CD4-positive, alpha-beta T cell treated with Interleukin-1 beta for 1 hour (primary cell): ENCODE measurements around the gene ZNF879.

Source experiments
- DNase-seq, 2 donors: peaks; one replicate each; pipeline ENCODE4 v3.0.0-alpha.2; 2020 to 2022

ZNF879 gene

GRCh38 chr5:179033004-179033580 is 9.5 kb downstream of the ZNF879 start:
- no peak for DNase-seq

DNA sequence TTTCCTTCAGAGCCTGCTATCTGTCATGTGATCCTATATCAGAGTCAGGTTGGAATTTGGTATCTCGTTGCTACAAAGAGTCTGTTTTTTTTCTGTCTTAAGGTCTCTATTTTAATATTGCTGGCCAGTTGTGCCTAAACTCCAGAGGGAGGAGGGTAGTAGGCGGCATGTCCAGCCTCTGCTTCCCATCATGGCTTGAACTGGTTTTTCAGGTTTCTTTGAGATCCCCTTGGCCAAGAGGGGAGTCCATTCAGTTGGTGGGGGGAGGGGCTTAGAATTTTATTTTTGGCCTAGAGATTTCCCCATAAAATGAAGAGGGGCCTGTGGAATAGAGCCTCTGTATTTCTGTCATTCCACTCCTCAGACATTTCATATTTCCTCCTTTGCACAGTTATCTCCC is 21.2 kb downstream of the ZNF879 start:
- no peak for DNase-seq

DNA sequence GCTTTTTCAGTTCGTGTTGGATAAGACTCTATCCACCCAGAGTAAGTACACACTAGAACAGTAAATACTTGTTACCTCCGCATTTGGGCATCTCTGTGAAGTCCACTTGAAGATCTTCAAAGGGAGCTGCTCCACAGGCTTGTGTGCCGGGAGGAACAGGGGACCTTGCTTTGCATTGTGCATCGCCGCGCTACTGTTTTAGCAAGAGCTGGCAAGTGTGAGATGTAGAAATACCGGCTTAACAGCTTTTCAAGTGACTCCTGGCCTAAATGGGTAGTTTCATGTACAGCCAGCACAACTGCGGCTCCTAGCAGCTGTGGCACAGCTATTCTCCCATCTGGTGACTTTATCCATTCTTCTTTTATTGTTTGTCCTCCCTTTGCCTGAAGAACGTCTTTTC is 28.2 kb downstream of the ZNF879 start:
- no peak for DNase-seq

DNA sequence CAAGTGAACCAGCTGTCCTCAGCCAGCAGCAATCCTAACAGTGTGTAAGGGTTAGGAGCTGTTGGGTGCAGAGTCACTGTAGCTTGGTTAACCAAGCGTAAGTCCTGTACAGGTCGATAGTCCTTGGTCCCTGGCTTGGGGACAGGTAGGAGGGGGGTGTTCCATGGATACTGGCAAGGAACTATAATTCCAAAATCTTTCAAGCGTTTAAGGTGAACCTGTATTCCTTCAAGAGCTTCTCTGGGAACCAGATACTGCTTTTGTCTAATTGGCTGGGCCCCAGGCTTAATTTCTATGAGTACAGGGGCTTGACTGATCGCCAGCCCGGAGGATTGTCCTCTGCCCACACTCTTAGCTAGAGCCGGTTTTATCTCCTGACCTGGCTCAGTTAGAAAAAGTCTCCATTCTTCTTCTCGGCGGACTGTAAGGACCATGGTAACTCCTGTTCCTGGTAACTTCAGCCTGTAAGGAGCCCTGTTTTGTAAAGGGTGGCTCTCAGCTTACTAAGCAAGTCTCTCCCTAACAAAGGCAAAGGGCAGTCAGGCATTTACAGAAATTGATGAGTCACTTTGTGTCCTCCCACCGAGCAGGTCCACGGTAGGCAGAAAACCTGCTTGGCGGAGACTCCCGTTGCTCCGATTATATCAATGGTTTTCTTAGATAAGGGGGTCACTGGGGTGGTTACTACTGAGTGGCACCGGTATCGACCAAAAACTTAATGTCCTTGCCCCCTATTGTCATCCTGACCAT is 30.6 kb downstream of the ZNF879 start:
- no peak for DNase-seq

DNA sequence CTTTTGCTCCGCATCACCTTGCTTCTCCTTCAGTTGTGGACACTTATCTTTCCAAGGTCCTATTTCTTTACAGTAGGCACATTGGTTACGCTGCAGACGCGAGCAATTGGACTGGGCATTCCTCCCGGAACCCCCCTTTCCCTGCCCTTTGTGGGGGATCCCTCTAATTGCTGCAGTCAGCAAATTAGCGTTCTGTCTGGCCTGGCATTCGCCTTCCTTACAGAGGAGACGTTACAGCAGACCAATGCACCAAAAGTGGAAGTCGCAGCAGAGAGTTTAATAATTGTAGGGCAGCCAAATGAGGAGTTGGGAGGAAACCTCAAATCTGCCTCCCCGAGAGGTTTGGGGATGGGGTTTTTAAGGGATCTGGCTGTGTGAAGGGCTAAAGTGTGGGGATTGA is 31.3 kb downstream of the ZNF879 start:
- DNase-seq, result no peak

DNA sequence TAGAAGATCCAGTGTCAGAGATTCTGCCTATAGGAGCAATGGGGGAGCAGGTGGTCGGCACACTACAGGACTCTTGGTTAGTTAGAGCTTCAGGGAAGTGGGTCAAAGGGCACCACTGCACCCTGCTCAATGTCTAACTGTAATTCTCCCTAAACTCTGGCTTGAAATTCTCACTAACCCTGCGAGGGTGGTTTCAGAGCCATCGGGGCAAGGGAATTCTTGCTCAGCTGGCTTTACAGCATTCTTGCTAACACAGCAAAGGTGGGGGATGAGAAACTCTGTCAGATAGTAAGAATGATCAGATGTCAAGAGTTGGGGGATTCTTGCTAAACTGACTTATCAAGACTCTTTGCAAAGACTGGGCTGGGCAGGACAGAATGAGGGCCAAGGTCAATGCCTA is 31.8 kb downstream of the ZNF879 start:
- DNase-seq, result no peak

- no peak for DNase-seq
These were observed 32.2 kb downstream of the ZNF879 start for GRCh38 chr5:179055841-179056240.

- peak; percentile 89 for DNase-seq
These were observed 36.8 kb downstream of the ZNF879 start, which contains the start of gene ZNF354C for GRCh38 chr5:179060116-179061008. Gene ZNF354C, plus strand, starts transcription at chr5:179060373. Its CDS starts 1,696 bp downstream, at chr5:179062069.

GRCh38 chr5:179061025-179061424 is 37.4 kb downstream of the ZNF879 start:
- no peak for DNase-seq

- DNase-seq, result no peak
These were observed 42.1 kb downstream of the ZNF879 start for GRCh38 chr5:179065703-179066102.

- DNase-seq, result no peak
These were observed 55.8 kb downstream of the ZNF879 start for GRCh38 chr5:179079165-179079987.

GRCh38 chr5:179080724-179081123 is 57.1 kb downstream of the ZNF879 start:
- DNase-seq, result no peak
